ENCODE measurements around the gene TLDC2.
A peak's percentile ranks its signal among the peaks of the same experiment; 100 is the strongest.
"Not testable (repeated sequence)": the region's sequence is repeated elsewhere in the genome, so short reads cannot be mapped to it uniquely, and the experiment has no call there.

TLDC2 gene

DNA sequence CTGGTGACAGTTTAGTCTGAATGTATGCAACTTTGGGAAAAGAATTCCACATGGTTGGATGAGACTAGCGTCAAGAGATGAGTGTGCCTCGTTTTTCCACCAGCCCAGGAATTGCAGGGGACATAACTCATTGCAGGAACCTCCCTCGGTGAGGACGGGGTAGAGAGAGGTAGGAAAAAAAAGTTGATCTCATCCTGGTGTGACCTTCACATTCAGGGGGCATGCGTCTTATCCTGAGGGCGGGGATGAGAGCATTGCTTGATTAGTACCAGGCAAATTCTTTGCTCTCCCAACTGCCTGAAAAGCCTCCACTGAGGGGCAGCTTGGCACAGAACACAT is 11.8 kb downstream of the TLDC2 start:
- no peak for TF ChIP-seq GATA1 (IDR thresholded peaks at IDR 0.05; ENCODE audit: low read depth, low read length)
- DNase-seq, result no peak

DNA sequence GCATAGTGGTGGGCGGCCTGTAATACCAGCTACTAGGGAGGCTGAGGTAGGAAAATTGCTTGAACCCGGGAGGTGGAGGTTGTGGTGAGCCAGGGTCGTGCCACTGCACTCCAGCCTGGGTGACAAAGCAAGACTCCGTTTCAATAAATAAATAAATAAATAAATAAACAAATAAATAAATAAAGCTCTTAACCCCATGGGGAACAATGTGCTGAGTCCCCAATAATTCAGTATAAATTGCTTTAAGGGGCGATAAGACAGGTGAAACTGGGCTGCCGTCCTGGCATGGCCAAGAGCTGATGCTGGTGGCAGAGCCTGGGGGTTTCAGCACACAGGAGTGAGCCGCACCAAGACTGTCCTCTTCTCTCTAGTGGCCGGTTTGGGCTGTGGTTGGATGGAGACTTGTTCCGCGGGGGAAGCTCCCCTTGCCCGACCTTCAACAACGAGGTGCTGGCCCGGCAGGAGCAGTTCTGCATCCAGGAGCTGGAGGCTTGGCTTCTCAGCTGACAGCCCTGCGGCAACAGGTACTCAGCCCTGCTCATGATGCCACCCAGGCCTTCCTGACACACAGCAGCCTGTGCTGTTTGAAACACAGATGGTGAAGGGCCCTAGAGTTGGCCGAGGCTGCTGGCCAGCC is 13.1 kb downstream of the TLDC2 start:
- TF ChIP-seq GATA1 (IDR thresholded peaks at IDR 0.05; ENCODE audit: low read depth, low read length) (no peak), POLR2A (IDR thresholded peaks at IDR 0.05; ENCODE audit: low read length) (no peak)
- no peak for DNase-seq

- no peak for DNase-seq
- TF ChIP-seq POLR2A (IDR thresholded peaks at IDR 0.05; ENCODE audit: low read length) (no peak), GATA1 (IDR thresholded peaks at IDR 0.05; ENCODE audit: low read depth, low read length) (no peak)
Measured at GRCh38 chr20:36890586-36890985, 14.6 kb downstream of the TLDC2 start.

GRCh38 chr20:36891211-36891610 is 15.3 kb downstream of the TLDC2 start:
- DNase-seq, result no peak
- no peak for TF ChIP-seq GATA1 (IDR thresholded peaks at IDR 0.05; ENCODE audit: low read depth, low read length)
- no peak for TF ChIP-seq POLR2A (IDR thresholded peaks at IDR 0.05; ENCODE audit: low read length)

GRCh38 chr20:36893801-36894200 is 17.9 kb downstream of the TLDC2 start:
- DNase-seq, result no peak
- TF ChIP-seq POLR2A (IDR thresholded peaks at IDR 0.05; ENCODE audit: low read length), result no peak
- no peak for TF ChIP-seq GATA1 (IDR thresholded peaks at IDR 0.05; ENCODE audit: low read depth, low read length)

GRCh38 chr20:36895036-36895435 is 19.1 kb downstream of the TLDC2 start:
- no peak for TF ChIP-seq POLR2A (IDR thresholded peaks at IDR 0.05; ENCODE audit: low read length)
- no peak for TF ChIP-seq GATA1 (IDR thresholded peaks at IDR 0.05; ENCODE audit: low read depth, low read length)

GRCh38 chr20:36904690-36905089 is 28.8 kb downstream of the TLDC2 start:
- TF ChIP-seq POLR2A (IDR thresholded peaks at IDR 0.05; ENCODE audit: low read length), result no peak
- no peak for TF ChIP-seq GATA1 (IDR thresholded peaks at IDR 0.05; ENCODE audit: low read depth, low read length)
- DNase-seq, result no peak

More at GRCh38 chr20:36895036-36895435, 19.1 kb downstream of the TLDC2 start:
- no peak for DNase-seq

GRCh38 chr20:36905566-36905965 is 29.6 kb downstream of the TLDC2 start:
- DNase-seq, result not testable (repeated sequence)

DNA sequence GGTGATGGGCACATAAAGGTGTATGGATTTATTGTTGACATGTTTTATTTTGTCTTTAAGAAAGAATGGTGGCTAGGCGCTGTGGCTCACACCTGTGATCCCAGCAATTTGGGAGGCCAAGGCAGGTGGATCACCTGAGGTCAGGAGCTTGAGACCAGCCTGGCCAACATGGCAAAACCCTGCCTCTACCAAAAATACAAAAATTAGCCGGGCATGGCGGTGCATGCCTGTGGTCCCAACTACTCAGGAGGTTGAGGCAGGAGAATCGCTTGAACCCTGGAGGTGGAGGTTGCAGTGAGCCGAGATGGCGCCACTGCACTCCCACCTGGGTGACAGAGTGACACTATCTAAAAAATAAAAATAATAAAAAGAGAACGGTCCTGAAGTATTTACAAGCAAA is 30.1 kb downstream of the TLDC2 start:
- not testable (repeated sequence) for DNase-seq

DNA sequence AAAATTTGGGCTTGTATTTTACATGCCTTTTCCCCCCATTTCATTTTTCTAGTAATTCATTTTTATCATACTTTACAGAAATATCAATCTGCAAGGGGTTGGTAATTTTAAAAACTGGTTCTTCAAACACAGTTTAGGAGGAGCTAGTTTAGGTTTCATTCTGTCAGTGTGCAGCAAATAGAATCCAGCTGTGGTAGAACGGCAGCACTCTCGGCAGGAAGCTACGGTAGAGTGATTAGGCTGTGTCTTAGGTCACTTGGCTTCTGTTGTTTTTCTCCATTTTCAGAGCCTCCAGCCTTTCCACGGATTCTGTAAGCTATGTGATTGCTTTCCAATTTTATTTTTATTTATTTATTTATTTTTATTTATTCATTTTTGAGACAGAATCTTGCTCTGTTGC is 32.7 kb downstream of the TLDC2 start:
- no peak for DNase-seq
- TF ChIP-seq POLR2A (IDR thresholded peaks at IDR 0.05; ENCODE audit: low read length), result no peak
- TF ChIP-seq GATA1 (IDR thresholded peaks at IDR 0.05; ENCODE audit: low read depth, low read length), result no peak

GRCh38 chr20:36916199-36916598 is 40.3 kb downstream of the TLDC2 start:
- TF ChIP-seq POLR2A (IDR thresholded peaks at IDR 0.05; ENCODE audit: low read length) (no peak), GATA1 (IDR thresholded peaks at IDR 0.05; ENCODE audit: low read depth, low read length) (no peak)
- no peak for DNase-seq

- TF ChIP-seq GATA1 (IDR thresholded peaks at IDR 0.05; ENCODE audit: low read depth, low read length) (no peak), POLR2A (IDR thresholded peaks at IDR 0.05; ENCODE audit: low read length) (no peak)
Measured at GRCh38 chr20:36917240-36917639, 41.3 kb downstream of the TLDC2 start.

DNA sequence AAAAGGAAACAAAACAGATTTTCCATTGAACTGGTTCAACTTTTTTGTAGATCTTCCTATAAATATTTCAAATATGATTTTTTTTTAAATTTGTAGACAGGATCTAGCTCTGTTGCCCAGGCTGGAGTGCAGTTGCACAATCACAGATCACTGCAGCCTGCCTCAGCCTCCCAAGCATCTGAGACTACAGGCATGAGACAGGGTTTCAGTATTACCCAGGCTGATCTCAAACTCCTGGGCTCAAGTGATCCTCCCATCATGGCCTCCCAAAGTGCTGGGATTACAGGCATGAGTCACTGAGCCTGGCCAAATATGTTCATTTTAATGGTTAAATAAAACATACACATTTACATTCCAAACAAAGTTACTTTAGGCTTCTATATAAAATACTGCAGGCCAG is 42.0 kb downstream of the TLDC2 start:
- TF ChIP-seq POLR2A (IDR thresholded peaks at IDR 0.05; ENCODE audit: low read length) (no peak), GATA1 (IDR thresholded peaks at IDR 0.05; ENCODE audit: low read depth, low read length) (no peak)
- DNase-seq, result no peak

More at GRCh38 chr20:36917240-36917639, 41.3 kb downstream of the TLDC2 start:
- no peak for DNase-seq

- TF ChIP-seq POLR2A (IDR thresholded peaks at IDR 0.05; ENCODE audit: low read length) (no peak), GATA1 (IDR thresholded peaks at IDR 0.05; ENCODE audit: low read depth, low read length) (no peak)
- peak; percentile 64 to 74 for DNase-seq
Measured at GRCh38 chr20:36919715-36920333, 43.9 kb downstream of the TLDC2 start.

- TF ChIP-seq POLR2A (IDR thresholded peaks at IDR 0.05; ENCODE audit: low read length) (no peak), GATA1 (IDR thresholded peaks at IDR 0.05; ENCODE audit: low read depth, low read length) (no peak)
- DNase-seq, result no peak
Measured at GRCh38 chr20:36920334-36920730, 44.4 kb downstream of the TLDC2 start.

Measured in erythroblast (primary cell).